22Rv1 (cell line): ENCODE results near the gene MYRFL.

ENCODE experiments used
- H3K27ac ChIP-seq: fragments of 450-650 bp; 2 replicates; pipeline ENCODE4 v1.5.1; 2017
- ZFX ChIP-seq: fragments of 450-650 bp; IDR thresholded peaks from 2 replicates; pipeline ENCODE4 v1.6.1; 2017; ENCODE audit warnings: antibody characterized with exemption, borderline replicate concordance
- TF ChIP-seq, protein P1 (sequence below): fragments of 450-650 bp; IDR thresholded peaks from 2 replicates; pipeline ENCODE4 v1.5.1; 2017; ENCODE audit warnings: mild to moderate bottlenecking

Gene MYRFL

DNA sequence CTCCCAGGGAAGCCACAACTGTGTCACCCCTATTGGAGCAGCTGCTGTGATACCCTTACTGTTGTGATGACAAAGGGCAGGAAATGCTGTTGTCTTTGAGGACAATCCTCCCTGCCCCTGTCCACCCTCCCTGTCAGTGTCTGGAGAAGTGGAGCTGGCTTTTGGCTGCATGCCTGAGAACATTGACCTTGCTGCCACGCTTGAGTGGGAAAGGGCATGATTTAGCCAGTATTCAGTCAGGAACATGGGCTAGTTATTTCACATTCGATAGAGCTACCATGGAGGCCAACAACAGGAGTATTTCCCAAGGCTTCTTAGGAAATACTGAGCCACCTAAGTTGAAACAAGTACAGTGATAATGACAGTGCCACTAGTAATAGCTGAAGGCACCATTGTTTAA, 59.4 kb downstream of the MYRFL start:
- no peak overlapping the region for H3K27ac ChIP-seq
- no peak for TF ChIP-seq ZFX
- TF ChIP-seq, protein P1, sequence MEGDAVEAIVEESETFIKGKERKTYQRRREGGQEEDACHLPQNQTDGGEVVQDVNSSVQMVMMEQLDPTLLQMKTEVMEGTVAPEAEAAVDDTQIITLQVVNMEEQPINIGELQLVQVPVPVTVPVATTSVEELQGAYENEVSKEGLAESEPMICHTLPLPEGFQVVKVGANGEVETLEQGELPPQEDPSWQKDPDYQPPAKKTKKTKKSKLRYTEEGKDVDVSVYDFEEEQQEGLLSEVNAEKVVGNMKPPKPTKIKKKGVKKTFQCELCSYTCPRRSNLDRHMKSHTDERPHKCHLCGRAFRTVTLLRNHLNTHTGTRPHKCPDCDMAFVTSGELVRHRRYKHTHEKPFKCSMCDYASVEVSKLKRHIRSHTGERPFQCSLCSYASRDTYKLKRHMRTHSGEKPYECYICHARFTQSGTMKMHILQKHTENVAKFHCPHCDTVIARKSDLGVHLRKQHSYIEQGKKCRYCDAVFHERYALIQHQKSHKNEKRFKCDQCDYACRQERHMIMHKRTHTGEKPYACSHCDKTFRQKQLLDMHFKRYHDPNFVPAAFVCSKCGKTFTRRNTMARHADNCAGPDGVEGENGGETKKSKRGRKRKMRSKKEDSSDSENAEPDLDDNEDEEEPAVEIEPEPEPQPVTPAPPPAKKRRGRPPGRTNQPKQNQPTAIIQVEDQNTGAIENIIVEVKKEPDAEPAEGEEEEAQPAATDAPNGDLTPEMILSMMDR = no peak

DNA sequence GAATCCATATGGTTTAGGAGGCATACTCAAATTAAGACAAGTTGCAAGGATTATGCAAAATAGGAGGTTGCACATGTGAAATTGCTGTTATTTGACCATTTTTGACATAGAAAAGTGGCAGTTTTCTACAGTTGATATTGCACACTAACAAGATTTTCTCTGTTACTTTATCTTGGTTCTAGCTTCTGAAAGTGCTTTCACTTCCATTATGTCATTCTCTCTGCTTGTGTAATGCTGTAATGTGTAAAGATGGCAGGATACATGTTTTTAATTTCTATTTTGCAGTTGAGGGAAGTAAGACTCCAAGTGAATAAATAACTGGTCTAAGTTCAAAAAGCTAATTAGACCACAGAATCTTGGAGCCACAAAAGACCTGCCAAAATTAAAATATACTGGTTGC, 60.6 kb downstream of the MYRFL start:
- no peak for TF ChIP-seq ZFX
- TF ChIP-seq, protein P1 = no peak
- H3K27ac ChIP-seq = no peak overlapping the region

DNA sequence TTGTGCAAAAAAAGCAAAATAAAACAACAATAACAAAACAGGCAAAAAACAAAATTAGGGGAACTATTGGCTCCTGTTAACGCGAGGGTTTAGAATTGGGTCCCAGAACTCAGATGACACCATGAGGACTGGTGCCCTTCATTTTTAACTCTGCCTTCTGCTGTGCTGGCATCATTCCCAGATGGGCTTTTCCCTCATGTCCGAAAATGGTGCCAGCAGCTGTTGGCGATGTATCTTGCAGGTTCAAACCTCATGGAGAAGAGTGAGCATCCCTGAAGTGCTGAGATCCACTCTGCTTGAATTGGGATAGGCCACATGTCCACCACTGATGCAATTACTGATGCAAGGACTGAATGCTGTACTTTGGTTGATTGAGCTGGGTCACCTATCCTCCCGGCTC, 61.1 kb downstream of the MYRFL start:
- TF ChIP-seq, protein P1 = no peak
- no peak overlapping the region for H3K27ac ChIP-seq

DNA sequence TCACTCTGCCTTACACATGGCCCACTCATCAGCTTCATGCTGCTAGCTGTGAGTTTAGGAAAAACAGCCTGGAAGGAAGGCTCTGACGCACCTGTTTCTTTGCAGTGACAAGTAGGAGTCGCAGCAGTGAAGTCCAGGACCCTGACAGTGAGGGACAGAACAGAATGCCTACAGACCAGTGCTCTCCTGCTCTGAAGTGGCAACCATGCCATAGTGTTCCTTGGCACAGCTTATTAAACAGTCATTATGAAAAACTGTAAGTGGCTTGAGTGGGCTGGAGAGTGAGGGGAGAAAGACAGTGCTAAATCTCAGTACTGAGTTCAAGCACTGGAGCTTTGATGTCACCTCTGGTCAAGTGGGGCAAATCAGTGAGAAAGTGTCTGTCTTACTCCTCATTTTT, 61.7 kb downstream of the MYRFL start:
- no peak overlapping the region for H3K27ac ChIP-seq
- TF ChIP-seq, protein P1 = no peak
- TF ChIP-seq ZFX = no peak

DNA sequence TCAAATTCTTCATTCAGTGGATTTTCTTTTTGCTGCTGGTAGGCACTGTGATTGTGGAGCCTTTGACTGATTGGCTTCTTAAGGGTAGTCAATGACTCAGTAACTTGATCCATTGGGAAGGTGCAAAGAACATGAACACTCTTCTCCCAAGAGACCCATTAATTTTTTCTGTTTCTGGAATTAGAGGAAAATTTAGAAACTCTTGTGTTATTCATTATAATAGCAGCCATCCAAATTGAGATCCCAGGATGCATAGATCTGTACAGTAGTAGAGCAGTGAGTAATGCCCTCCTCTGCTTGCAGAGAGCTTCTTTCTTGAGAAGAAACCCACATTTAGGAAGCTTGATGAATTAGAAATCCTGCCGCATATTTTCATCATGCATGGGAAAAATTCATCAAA, 63.9 kb downstream of the MYRFL start:
- H3K27ac ChIP-seq = no peak overlapping the region
- TF ChIP-seq, protein P1 = no peak
- TF ChIP-seq ZFX = no peak

DNA sequence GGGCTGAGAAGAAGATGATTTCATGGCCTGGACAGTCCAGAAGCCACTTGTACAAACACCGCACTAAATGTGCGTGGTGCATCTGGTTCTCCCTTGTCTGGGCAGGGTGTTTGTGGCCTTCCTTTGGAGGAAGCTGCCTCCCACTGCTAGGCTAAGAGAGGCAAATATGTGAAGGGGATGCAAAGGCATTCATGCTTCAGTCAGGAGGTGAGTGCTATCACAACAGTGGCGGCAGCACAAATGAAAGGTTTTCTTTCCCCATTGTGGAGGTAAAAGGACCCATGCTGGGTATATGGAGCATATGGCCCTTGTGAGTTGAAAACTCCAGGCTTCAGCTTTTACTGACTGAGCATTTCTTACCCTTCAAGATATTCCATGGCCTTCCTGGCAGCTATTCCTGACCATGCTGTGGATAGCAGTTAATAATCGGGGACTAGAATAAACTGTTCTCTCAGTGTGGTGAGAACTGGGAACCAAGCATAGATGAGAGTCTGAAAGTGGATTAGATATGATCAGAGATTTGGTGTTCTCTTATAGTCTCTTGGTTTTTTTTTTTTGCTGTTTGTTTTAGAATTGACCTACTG, 69.9 kb downstream of the MYRFL start:
- H3K27ac ChIP-seq = no peak overlapping the region
- no peak for TF ChIP-seq ZFX
- TF ChIP-seq, protein P1 = no peak

DNA sequence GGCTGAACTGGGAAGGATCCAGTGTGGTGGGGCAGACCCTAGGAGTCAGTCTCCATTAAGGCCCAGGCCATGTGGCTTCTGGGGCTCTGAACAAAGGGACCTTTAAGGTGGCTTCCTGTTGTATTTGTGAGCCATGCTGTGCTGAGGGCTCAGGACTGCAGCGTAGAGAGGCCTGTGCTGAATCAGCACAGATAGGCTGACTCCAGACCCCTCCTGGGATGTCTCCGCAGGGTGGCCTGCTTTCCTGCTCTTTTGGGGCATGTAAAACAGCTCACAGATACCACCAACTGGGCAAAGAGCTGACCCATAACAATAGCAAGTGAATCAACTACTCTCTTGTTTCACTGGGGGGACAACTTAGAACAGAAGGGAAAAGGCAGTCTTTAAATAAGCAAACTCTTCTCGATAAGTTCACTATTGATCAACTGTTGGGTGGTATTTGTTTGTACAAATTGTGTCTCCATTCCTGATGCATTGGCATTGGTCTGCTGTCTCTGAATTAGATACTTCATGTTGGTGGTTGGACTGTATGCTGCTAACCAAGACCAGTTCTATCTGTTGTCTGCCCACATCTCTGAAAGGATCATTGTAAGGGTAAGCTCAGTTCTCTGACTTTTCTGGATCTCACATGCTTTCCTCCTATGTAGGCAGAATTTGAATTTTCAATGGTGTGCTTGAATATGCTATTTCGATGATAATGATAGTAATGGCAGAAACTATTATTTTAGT, 71.8 kb downstream of the MYRFL start:
- no peak overlapping the region for H3K27ac ChIP-seq
- TF ChIP-seq, protein P1 = no peak
